IPS-NIHi7 (cell line): ENCODE measurements around the gene DPEP1.
"Not testable (repeated sequence)": the region's sequence is repeated elsewhere in the genome, so short reads cannot be mapped to it uniquely, and the experiment has no call there.

ENCODE experiments used
- DNase-seq: peaks from one replicate; pipeline ENCODE4 v3.0.0; 2012; ENCODE audit warnings: mixed read lengths; ENCODE audit errors: extremely low spot score

Gene DPEP1

DNA sequence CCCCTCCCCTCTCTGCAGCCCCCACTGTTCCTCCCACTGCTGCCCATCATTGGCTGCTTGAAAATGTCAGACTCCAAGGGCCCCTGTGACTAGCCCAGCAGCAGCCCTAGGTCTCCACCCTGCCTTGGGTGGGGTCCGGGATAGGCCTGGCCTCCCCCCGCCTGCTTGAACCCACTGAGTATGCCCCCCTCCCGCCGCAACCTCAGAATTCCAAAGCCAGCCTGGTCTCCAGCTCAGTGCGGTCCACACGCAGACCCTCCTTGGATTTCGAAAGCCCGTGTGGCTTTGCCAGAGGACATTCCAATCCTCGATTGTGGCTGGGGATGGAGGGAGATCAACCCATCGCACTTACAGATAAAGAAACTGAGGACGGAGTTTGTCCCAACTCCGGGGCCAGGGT, 6.4 kb downstream of the DPEP1 start:
- DNase-seq = no peak

DNA sequence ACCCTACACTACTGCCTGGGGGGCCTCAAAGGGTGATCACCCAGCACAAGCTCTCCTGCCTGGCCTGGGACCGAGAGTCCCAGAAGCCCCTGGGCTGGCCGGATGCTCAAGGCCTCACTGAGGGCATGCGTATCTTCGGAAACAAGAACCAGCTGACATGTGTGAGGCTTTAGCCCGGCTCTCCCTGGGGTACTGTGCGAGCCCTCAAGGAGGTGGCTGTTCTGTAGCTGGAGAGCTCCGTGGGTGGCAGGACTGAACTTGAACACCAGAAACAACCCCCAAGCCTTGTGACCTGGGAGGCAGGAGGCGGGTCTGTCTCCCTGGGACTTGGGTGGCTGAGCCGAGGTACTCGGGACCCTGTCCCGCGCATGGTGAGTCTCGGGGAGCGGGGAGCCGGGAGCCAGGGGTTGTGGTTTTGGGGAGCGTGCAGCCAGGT, 7.0 kb downstream of the DPEP1 start:
- DNase-seq = no peak

DNA sequence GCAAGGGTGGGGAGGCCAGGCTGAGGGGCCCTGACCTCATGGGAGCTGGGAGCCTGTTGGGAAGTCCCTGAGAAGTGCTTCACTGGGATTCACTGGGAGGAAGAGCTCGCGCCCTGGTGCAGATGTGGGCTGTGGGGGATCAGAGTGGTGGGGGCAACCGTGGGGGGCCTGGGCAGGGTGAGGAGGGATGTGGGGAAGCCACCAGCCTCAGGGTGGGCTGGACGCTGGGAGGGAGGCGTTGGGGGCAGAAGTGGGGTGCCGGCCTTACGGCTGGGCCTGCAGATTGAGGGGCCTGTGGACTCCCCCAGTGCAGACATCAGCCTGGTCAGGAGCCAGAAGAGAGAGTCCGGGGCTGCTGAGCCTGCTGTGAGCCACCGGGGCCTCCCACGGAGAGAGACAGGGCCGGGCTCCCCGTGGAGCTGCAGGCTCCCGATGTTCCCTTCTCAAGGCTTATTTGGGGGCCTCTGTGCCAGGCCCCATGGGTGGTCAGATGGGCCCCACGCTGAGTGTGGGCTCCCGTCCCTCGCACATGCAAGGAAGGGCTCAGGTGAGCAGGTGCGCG, 7.8 kb downstream of the DPEP1 start:
- no peak for DNase-seq

DNA sequence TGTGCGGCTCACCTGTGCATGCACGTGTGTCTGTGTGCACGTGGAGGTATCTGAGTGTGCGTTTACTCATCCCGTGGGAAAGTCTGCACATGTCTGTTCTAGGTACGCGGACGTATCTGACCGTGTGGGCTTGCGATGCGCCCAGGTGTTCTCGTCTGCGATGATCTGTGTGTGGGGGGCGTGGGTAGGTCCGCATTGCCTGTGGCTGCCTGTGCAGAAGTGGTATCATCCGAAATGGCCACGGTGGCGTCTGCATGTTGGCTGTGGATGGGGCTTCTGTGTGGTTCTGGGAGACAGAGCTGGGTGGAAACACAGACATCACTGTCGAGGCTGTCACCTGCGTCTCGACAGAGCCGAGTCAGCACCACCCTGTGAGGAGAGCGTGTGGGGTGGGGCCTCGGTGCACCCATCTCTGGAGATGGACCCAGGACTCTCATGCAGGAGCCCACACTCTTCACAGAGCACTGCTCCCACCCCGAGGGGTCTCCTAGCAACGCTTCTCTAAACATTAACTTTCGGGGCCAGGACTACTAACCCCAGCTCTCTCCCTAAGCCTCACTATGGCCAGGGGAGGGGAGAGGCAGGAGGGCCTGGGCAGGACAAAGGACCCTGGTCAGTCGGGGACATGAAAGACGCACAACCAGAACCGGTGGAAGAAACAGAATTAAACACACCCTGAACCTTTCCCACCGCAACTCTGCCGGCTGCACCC, 8.4 kb downstream of the DPEP1 start:
- no peak for DNase-seq

DNA sequence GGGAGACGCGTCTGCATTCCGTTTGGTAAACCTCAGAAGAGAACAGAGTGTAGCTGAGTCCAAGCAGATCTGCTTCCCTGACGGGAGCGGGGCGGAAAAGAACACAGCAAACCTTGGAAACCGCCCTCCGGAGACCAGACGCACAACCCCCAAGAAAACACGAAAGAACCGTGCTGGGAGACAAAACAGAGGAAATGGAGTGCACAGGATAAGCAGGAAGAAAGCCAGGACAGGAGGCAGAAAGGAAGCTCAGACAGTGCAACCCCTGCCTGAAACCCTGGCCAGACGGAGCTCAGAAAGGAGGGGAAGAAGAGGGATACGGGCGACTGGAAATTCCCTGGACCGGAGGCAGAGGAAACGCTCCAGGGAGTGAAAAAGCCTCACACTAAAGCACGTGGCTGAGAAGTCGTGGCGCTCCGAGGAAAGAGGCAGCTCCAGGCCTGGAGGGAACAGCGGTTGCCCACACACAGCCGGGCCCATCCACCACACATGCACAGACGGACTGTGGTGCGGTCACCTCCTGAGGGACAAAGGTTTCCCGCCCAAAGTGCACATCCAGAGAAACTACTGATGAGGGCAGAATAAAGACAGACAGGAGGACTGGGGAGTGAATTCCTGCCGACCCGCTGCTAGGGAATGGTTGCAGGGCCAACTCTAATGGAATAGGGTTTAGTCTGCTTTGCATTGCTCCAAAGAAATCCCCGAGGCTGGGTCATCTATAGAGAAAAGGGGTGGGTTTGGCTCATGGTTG, 10.2 kb downstream of the DPEP1 start:
- no peak for DNase-seq

DNA sequence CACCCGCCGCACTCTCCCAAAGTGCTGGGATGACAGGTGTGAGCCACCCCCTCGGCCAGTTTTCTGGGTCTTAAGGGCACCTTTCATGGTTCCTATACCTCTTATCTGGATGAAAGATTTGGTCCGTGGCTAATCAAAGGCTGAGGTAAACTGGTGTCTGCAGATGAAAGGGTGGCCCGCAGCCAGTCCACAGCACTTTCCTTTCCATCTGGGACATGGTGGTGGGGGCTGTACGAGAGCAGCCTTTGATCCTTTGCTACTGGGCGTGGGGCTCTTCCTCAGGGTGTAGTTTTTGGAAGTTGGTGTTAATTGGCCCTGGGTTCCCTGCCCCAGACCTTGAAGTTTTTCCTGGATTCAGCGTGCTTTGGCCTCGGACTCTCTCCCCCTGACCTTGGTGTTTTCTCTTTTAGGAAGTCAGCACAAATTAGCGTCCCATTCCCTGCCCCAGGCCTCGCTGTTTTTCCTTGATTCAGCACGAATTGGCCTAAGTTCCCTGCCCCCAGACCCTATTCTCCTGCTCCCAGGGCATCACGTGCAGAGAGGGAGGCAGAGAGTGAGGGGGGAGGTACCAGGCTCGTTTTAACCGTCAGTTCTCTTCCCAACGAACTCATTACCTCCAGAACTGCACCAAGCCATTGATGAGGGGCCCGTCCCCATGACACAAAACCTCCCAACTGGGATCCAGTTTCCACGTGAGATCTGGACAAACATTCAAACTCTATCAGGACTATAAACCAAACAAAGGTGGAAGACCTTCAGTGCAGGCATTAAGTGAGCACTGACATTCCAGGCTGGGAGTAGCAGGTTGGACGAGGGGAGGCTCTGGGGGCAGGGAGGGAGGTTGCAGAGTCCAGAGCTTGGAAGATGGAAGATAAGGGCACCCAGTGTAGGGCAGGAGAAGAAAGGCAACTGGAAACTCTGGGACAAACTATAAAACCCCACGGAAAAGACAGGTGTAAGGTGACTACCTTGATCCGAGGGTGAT, 11.6 kb downstream of the DPEP1 start:
- DNase-seq = no peak

DNA sequence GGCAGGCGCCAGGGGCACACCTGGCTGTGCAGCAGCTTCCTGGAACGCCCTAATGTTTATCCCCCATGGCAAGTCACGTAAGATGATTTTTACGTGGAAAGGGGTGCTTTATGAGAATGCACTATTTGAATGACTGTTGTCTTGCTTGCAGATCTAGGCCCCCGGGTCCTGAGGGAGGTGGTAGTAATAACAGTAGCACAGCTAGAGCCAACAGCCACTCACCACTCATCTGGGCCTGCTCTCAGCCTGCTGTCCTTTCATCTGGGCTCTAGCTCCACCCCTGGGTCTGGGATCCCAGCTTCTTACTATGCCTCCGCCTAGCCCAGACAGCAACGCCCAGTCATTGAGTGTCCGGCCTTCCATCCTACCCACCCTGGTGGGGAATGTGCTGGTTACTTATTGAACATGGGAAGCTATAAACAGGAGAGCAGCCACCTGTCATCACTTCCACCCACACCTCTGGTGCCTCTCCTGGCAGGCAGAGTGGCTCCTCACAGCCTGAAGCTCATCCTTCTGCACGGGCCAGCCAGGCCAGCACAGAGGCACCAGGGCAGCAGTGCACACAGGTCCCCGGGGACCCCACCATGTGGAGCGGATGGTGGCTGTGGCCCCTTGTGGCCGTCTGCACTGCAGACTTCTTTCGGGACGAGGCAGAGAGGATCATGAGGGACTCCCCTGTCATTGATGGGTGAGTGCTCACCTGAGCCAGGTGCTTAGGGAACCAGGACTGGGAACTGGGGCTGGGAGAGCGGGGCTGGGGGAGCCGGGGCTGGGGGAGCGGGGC, 16.6 kb downstream of the DPEP1 start:
- DNase-seq = no peak

DNA sequence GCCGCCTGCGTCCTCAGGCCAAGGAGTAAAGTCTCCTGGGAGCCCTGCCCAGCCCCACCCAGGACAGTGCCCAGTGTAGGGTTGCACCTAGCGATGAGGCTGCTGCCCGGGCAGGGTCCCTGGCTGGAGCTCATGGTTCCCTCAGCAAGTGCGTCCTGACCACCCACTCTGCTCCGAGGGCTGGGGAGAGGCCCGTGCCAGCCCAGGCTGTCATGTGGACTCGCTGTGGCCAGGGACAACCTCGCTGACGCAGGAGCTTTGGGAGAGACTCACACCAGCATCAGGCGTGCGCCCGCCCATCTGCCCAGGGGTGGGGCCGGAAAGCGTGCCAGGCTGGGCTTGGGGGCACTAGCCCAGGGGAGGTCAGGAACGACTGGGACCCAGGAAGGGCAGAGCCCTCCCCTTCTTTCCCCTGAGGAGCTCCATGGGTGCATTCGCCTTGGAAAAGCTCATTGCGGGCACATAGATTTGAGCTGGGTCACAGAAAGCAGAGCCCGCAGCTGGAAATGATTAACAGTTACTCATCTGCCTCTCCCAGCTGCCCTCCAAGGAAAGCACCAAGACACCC, 19.7 kb downstream of the DPEP1 start:
- no peak for DNase-seq

DNA sequence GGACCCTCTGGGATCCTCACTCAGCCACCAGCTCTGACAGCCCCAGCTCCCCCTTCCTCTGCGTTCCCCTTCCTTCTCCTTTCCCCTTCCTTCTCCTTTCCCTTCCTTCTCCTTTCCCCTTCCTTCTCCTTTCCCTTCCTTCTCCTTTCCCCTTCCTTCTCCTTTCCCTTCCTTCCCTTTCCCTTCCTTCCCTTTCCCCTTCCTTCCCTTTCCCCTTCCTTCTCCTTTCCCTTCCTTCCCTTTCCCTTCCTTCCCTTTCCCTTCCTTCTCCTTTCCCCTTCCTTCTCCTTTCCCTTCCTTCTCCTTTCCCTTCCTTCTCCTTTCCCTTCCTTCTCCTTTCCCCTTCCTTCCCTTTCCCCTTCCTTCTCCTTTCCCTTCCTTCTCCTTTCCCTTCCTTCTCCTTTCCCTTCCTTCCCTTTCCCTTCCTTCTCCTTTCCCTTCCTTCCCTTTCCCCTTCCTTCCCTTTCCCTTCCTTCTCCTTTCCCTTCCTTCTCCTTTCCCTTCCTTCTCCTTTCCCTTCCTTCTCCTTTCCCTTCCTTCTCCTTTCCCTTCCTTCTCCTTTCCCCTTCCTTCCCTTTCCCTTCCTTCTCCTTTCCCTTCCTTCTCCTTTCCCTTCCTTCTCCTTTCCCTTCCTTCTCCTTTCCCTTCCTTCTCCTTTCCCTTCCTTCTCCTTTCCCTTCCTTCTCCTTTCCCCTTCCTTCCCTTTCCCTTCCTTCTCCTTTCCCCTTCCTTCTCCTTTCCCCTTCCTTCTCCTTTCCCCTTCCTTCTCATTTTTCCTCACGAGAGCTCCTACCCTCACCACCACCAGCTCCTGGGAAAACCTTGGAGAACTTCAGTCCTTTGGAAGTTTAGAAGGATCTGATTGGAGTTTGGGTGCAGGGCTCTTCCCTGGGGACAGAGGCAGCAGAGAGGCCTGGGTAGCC, 21.3 kb downstream of the DPEP1 start:
- DNase-seq = not testable (repeated sequence)

DNA sequence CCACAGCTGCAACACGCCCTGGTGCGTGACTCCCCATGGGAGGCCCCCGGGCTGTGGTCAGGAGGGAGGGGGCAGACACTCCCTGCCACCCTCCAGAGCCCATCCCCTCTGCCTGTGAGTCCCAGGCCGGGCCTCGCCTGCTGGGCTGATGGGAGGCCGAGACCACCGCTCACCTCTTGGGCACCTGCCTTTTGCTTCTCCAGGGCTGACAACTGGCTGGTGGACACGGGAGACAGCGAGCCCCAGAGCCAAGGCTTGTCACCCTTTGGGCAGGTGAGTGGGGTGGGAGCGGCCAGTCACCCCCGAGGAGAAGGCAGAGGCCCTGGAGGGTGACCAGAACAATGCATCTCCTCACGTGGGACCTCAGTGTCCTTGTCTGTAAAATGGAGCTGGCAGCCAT, 23.2 kb downstream of the DPEP1 start:
- DNase-seq = no peak

DNA sequence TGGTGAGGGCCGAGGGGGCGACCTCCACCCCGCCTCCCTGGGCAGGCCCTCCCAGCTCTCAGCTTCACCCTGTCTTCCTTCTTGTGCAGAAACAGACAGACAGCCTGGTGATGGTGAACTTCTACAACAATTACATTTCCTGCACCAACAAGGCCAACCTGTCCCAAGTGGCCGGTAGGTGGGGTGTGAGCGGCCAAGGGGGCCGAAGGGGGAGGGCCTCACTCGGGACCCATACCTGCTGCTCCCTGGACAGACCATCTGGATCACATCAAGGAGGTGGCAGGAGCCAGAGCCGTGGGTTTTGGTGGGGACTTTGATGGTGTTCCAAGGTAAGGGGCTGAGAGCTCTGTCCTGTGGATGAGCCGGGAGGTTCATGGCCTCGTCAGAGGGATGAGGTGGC, 23.9 kb downstream of the DPEP1 start:
- no peak for DNase-seq

DNA sequence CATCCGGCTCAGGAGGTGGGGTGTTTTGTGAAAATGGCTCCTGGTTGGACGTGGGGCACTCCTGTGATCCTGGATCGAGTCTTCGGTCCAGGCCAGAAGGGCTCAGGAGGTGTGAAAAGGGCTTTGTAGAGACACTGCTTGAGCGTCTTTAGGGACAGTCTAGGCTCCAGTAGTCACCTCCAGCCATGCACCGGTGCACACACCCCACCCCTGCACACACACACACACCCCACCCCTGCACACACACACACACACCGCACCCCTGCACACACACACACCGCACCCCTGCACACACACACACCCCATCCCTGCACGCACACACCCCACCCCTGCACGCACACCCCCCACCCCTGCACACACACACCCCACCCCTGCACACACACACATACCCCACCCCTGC, 25.0 kb downstream of the DPEP1 start:
- no peak for DNase-seq

DNA sequence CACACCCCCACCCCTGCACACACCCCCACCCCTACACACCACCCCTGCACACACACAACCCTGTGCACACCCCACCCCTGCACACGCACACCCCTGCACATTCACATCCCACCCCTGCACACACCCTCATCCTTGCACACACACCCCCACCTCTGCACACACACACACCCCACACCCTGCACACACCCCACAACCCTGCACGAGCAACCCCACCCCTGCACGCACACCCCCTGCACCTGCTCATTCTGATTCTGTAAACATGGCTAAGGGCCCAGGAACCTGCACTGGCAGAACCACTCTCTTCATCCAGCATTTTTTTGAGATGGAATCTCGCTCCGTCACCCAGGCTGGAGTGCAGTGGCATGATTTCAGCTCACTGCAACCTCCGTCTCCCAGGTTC, 25.9 kb downstream of the DPEP1 start:
- no peak for DNase-seq

DNA sequence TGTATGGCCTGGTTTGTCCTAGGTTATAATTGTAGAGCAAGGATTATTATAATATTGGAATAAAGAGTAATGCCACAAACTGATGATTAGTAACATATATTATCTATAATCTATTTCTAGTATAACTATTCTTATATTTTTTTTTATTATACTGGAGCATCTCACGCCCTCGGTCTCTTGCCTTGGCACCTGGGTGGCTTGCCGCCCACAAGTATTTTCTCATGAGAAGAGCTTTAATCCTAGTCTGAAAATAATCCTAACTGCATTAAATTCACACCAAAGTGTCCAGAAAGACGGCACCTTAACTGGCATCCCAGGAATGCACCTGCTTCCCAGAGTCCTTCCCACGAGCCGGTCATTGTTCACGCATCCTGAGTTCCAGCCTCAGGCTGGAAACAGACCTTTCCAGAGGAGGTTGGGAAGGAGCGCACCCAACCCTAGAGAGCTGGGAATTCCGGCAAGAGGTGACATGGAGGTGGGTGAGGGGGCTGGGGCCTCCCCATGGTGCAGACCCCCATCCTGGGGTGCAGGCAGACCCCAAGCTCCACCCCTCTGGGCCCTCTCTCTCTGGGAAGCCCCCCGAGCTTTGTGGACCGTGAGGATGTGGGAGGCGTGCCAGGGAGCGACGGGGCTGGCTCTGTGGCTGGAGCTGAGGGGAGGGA, 28.1 kb downstream of the DPEP1 start:
- no peak for DNase-seq

DNA sequence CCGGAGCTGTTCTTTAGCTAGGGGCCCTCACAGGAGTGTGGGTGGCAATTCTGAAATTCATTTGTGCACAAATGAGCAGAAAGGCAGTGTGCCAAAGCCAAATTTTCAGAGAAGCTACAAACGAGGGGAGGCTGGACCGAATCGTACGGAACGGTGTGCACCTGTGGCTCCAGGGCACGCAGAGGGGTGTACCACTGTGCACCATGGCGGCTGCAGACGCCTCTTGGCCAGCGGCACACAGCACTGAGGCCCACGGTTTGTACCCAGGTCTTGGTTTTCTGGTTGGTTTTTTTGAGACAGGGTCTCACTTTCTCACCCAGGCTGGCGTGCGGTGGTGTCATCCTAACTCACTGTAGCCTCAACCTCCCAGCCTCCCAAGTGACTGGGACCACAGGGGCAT, 29.1 kb downstream of the DPEP1 start:
- no peak for DNase-seq

DNA sequence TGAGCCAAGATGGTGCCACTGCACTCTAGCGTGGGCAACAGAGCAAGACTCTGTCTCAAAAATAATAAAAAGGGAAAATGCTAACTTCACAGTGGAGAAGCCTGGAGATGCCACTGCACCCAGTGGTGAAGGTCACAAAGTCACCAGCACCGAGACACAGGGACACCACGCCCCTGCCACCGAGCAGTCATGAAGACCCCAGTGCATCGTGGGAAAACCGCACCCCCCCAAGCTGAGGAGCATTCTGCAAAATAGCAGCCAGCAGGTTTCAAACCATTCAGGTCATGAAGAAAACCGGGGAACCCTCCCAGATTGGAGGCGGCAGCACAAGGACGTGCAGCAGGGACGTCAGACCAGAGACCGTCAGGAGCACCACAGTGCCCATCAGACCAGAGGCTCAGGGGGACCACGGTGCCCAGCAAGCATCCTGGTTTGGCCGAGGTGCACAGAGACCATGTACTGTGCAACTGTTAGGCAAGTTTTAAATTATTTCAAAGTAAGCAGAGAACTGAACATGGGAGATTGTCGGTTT, 30.4 kb downstream of the DPEP1 start:
- DNase-seq = no peak

DNA sequence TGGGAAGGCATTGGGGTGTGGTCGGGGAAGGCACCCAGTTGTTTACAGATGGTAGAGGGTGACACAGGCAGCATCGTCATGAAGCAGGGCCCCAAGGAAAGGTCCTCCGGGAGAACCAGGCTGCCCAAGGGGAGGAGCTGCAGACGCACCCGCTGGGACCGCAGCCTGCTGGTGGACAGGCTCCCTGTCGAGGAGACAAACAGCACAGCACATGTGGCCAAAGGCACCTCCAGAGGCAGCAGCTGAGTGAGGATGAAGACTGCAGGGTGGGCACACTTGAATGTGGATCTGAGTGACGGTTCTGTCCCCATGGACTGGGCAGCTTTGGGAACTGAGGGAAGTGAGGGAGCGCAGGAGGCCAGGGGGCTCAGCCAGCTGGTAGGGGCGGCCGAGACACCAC, 31.7 kb downstream of the DPEP1 start:
- no peak for DNase-seq

DNA sequence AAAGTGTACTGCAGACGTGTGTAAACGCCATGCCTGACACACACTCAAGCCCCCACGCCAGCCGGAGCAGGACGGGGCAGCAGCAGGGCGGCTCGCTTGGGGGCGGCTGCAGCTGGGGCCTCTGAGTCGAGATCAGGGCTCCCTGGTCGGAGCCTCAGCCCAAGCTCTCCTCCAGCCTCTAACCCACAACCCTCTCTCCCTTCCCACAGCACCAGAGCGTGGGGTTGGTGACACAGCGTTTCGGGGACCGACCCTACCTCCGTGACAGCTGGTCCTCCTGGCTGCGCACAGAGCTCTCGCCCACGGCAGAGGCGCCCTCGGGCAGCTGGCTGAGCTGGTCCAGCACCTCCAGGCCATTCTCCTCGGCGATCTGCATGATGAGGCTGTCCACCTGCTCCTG, 32.8 kb downstream of the DPEP1 start:
- no peak for DNase-seq

DNA sequence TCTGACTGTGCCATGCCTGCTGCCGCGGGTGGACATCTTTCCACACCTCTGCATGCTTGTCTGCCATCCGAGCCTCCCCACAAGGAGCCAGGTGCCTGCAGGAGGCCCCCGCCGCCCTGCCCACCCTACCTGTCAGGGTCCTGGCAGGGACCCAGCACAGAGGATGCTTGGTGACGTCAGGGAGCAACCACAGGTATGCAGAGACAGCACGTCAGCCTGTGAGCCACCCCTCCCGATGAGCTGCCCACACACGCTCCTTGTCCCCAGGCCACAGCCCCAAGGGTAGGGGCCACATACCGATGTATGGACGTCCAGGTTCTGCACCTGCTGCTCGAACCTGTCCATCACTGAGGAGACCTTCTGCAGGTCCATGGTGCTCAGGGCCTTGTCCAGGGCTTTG, 33.5 kb downstream of the DPEP1 start:
- DNase-seq = no peak
